GM23338 (cell line): ENCODE results near the gene ZNF525.

Source experiments
- EZH2 ChIP-seq: fragments of 200-600 bp; sonication (generic); IDR thresholded peaks from one replicate; pipeline ENCODE4 v1.8.0; 2017; ENCODE audit warnings: antibody characterized with exemption, mild to moderate bottlenecking, low read depth; ENCODE audit not compliant: unreplicated experiment
- ZNF114 ChIP-seq: fragments of 250-450 bp; sonication (Bioruptor Pico); IDR thresholded peaks from 2 replicates; pipeline ENCODE4 v1.5.0; 2020; ENCODE audit warnings: mild to moderate bottlenecking, moderate library complexity

DNA sequence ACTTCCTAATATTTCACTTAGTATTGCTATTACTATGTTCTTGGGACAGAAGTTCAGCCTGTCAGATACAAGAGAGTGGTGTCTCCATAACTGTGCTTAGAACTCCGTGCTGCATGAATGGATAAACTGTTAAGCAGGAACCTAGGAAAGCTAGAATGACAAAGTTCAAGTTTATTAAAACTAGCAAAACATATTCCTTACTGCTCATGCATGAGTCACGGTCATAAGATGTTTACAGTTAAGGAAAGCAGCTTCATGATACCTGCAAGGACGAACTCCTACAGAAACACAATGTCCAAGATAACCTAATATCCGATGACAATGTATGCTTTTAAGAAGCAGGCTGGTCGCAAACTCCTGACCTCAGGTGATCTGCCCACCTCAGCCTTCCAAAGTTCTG, 23.4 kb downstream of the ZNF525 start:
- TF ChIP-seq EZH2 (no peak), ZNF114 (CRISPR knock-in tag) (no peak)
